Measurements from ENCODE around the gene POTEH.
"Not testable (repeated sequence)": the region's sequence is repeated elsewhere in the genome, so short reads cannot be mapped to it uniquely, and the experiment has no call there.

DNA sequence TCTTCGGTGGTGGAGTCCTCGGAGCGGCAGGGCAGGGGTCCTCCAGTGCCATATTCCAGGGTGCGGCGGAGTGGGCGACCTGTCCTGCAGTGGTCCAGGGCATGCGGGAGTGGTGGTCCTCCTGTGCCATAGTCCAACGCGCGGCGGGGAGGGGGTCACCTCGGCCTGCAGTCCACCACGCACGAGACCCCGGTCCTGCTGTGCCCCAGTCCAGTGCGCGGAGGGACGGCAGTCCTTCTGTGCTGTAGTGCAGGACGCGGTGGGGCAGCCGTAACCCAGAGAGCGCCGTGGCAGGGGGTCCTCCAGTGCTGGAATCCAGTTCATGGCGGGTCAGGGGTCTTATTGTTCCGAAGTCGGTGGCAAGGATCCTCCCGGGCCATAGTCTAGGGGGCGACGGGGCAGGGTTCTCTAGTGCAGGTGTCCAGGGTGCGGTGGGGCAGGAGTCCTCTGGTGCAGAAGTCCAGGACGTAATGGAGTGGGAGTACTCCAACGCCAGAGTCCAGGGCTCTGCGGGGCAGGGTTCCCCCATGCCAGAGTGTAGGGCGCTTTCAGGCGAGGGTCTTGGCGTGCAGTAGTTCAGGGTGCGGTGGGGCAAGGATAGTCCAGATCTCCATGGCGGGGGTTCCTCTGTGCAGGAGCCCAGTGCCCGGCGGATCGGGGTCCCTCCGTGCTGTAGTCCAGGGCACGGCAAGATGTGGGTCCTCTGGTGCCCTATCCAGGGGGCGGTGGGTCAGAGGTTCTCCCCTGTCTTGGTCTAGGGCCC lies 70.7 kb downstream of the POTEH start:
- TF ChIP-seq, protein P1, sequence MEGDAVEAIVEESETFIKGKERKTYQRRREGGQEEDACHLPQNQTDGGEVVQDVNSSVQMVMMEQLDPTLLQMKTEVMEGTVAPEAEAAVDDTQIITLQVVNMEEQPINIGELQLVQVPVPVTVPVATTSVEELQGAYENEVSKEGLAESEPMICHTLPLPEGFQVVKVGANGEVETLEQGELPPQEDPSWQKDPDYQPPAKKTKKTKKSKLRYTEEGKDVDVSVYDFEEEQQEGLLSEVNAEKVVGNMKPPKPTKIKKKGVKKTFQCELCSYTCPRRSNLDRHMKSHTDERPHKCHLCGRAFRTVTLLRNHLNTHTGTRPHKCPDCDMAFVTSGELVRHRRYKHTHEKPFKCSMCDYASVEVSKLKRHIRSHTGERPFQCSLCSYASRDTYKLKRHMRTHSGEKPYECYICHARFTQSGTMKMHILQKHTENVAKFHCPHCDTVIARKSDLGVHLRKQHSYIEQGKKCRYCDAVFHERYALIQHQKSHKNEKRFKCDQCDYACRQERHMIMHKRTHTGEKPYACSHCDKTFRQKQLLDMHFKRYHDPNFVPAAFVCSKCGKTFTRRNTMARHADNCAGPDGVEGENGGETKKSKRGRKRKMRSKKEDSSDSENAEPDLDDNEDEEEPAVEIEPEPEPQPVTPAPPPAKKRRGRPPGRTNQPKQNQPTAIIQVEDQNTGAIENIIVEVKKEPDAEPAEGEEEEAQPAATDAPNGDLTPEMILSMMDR (IDR thresholded peaks at IDR 0.05; ENCODE audit: low read depth, low read length, poor library complexity, severe bottlenecking): not testable (repeated sequence)
- not testable (repeated sequence) for TF ChIP-seq EZH2phosphoT487 (IDR thresholded peaks at IDR 0.05; ENCODE audit: borderline replicate concordance, low read length)

All from DOHH2 (cell line).